Measurements from ENCODE around the gene ACSF2.

Gene ACSF2

DNA sequence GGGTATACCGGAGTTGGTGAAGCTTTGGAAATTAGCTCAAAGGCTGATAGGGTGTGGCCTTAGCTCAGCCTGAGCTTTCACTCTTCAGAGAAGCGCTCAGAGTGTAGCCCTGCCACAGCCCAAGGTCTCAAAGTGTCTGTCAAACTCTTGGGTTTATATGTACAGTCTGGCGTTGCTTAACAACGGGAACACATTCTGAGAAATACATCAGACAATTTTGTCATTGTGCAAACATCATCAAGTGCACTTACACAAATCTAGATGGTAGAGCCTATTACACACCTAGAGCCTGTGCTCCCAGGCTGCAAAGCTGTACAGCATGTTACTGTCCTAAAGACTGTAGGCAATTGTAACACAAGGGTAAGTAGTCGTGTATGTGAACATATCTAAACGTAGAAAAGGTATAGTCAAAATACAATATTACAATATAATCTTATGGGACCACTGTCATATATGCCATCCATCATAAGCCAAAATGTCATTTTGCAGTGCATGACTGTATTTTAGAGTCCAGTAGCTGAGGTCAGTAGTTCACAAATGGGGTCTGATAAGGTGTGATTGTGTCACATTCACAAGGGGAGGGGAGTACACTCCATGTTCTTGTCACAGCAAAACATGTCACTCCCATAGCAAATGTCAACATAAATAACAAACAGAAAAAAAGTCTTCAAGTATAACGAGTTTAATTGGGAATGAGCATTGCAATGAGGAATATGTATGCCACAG lies 22.0 kb downstream of the ACSF2 start:
- TF ChIP-seq, protein P1, sequence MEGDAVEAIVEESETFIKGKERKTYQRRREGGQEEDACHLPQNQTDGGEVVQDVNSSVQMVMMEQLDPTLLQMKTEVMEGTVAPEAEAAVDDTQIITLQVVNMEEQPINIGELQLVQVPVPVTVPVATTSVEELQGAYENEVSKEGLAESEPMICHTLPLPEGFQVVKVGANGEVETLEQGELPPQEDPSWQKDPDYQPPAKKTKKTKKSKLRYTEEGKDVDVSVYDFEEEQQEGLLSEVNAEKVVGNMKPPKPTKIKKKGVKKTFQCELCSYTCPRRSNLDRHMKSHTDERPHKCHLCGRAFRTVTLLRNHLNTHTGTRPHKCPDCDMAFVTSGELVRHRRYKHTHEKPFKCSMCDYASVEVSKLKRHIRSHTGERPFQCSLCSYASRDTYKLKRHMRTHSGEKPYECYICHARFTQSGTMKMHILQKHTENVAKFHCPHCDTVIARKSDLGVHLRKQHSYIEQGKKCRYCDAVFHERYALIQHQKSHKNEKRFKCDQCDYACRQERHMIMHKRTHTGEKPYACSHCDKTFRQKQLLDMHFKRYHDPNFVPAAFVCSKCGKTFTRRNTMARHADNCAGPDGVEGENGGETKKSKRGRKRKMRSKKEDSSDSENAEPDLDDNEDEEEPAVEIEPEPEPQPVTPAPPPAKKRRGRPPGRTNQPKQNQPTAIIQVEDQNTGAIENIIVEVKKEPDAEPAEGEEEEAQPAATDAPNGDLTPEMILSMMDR (IDR thresholded peaks at IDR 0.05; ENCODE audit: low read depth, low read length, missing control alignments) = no peak
- no peak for DNase-seq (ENCODE audit: low read depth)
- in situ Hi-C loops (cut with HindIII; ENCODE audit: low sequenced_read_pairs) = no loop called here
- no peak overlapping the region for H3K4me3 ChIP-seq (ENCODE audit: low read depth, low read length)

GRCh38 chr17:50448643-50449042 lies 22.6 kb downstream of the ACSF2 start:
- H3K4me3 ChIP-seq (ENCODE audit: low read depth, low read length) = no peak overlapping the region
- in situ Hi-C loops (cut with HindIII; ENCODE audit: low sequenced_read_pairs) = no loop called here
- TF ChIP-seq, protein P1 (IDR thresholded peaks at IDR 0.05; ENCODE audit: low read depth, low read length, missing control alignments) = no peak
- no peak for DNase-seq (ENCODE audit: low read depth)

DNA sequence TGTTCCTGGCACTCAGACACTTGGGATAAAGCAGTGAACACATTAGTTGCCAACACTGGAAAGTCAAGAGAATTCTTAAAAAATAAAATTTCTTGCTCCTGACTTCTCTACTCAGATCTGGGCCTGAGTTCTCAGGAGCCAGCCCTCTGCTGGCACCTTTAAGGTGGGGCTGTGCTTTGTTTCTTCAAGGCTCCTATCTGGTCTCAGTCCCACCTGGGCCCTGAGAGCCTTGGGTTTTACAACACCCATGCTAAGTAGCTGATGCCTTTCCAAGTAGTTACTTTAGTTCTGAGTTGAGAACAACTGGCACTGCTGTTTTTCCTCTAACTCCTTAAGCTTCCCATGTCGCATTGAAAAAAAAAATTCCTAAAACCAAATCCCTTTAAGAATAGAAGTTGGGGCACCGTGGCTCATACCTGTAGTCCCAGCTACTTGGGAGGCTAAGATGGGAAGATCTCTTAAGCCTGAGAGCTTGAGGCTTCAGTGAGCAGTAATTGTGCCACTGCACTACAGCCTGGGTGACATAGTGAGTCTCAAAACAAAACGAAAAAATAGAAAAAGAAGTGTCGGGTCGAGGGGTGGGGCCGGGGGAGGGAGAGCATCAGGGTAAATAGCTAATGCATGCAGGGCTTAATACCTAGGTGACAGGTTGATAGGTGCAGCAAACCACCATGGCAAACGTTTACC lies 26.1 kb downstream of the ACSF2 start:
- H3K4me3 ChIP-seq (ENCODE audit: low read depth, low read length) = no peak overlapping the region
- DNase-seq (ENCODE audit: low read depth) = no peak
- TF ChIP-seq, protein P1 (IDR thresholded peaks at IDR 0.05; ENCODE audit: low read depth, low read length, missing control alignments) = no peak
- in situ Hi-C loops (cut with HindIII; ENCODE audit: low sequenced_read_pairs) = no loop called here

GRCh38 chr17:50452630-50453300 lies 26.7 kb downstream of the ACSF2 start:
- in situ Hi-C loops (cut with HindIII; ENCODE audit: low sequenced_read_pairs) = no loop called here
- TF ChIP-seq, protein P1 (IDR thresholded peaks at IDR 0.05; ENCODE audit: low read depth, low read length, missing control alignments) = no peak
- DNase-seq (ENCODE audit: low read depth) = no peak
- no peak overlapping the region for H3K4me3 ChIP-seq (ENCODE audit: low read depth, low read length)

GRCh38 chr17:50453901-50454300 lies 27.9 kb downstream of the ACSF2 start:
- TF ChIP-seq, protein P1 (IDR thresholded peaks at IDR 0.05; ENCODE audit: low read depth, low read length, missing control alignments) = no peak
- DNase-seq (ENCODE audit: low read depth) = no peak
- H3K4me3 ChIP-seq (ENCODE audit: low read depth, low read length) = no peak overlapping the region
- in situ Hi-C loops (cut with HindIII; ENCODE audit: low sequenced_read_pairs) = no loop called here

DNA sequence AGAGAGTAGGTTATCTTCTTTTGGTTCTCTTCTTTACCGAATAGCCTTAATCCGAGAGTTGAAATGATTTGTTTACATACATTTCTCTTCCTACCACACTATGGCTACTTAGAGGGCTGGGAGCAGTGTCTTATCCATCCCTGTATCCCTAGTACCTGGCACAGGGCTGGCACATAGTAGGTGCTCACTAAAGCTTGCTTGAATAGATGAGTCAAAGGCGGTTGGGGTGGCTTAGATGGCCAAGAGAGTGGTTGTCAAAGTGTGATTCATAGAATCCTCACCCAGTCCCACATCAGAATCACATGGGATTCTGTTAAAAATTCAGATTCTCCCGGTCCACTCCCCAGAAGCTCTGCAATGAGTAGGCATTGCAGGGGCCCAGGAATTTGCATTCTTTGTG lies 31.6 kb downstream of the ACSF2 start:
- no peak for DNase-seq (ENCODE audit: low read depth)
- H3K4me3 ChIP-seq (ENCODE audit: low read depth, low read length) = no peak overlapping the region
- TF ChIP-seq, protein P1 (IDR thresholded peaks at IDR 0.05; ENCODE audit: low read depth, low read length, missing control alignments) = no peak
- in situ Hi-C loops (cut with HindIII; ENCODE audit: low sequenced_read_pairs) = no loop called here
